ENCODE data around the gene MARF1. TPM values are rescaled to one million over a fixed set of nuclear protein-coding genes. Genes with fewer than 3 reads are reported as not detected.

Gene MARF1
- total RNA-seq, 1 experiment from 2014 or later, result 71.6 TPM

DNA sequence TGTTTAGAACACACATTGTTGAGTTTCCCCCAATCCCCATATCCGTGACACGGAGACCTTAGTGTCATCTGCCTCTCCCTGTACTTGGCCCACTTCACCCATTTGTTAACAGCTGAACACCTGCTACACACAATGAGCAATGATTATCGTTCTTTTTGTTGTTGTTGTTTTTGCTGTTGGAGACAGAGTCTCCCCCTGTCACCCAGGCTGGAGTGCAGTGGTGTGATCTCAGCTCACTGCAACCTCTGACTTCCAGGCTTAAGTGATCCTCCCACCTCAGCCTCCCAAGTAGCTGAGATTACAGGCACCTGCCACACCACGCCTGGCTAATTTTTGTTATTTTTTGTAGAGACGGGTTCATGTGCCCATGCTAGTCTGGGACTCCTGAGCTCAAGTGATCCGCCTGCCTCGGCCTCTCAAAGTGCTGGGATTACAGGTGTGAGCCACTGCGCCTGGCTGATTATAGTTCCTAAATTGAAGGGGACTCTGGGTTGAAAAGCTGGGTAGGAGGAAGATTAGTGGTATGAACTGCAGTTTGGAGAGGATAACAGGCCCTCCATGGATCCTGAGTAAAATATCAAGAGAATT is 28.7 kb upstream of the MARF1 start:
- POLR2A ChIA-PET (ENCODE audit: low non-redundant PET), result no interaction called here
- Histone ChIP-seq H3K4me1 (ENCODE audit: insufficient read depth, low read length, poor library complexity, severe bottlenecking) (peaks cover 19% of the 10 kb centered on the region), H3K9me3 (ENCODE audit: low read depth, low read length, poor library complexity, severe bottlenecking) (no peaks in the 10 kb centered on the region), H3K27me3 (replicated peaks; ENCODE audit: insufficient read depth, low read depth, low read length, poor library complexity) (no peaks in the 10 kb centered on the region), H3K36me3 (ENCODE audit: insufficient read depth, low read length, poor library complexity, severe bottlenecking) (peaks cover 38% of the 10 kb centered on the region), H3K4me3 (ENCODE audit: low read depth, low read length, poor library complexity, severe bottlenecking) (no peak overlapping the region), H3K27ac (ENCODE audit: low read depth, low read length, poor library complexity, severe bottlenecking) (peak overlapping the region; percentile 53)
- DNase-seq (ENCODE audit: low spot score), result no peak
- intact Hi-C loops (cut with micrococcal nuclease; ENCODE audit: unreplicated experiment), result no loop called here
- CTCF ChIA-PET, result interaction anchor here (0.5 kb wide), 1 partner anchor 835 kb away, joined by 5 read pairs; no protein-coding TSS in a partner anchor
- BruUV-seq (replicated peaks), result no TSS peak
- TF ChIP-seq CTCF (conservative IDR thresholded peaks at IDR 0.05; ENCODE audit: low read depth, low read length) (no peak), EZH2 (IDR thresholded peaks at IDR 0.05; ENCODE audit: borderline replicate concordance, low read depth, low read length, poor library complexity, severe bottlenecking) (no peak)

DNA sequence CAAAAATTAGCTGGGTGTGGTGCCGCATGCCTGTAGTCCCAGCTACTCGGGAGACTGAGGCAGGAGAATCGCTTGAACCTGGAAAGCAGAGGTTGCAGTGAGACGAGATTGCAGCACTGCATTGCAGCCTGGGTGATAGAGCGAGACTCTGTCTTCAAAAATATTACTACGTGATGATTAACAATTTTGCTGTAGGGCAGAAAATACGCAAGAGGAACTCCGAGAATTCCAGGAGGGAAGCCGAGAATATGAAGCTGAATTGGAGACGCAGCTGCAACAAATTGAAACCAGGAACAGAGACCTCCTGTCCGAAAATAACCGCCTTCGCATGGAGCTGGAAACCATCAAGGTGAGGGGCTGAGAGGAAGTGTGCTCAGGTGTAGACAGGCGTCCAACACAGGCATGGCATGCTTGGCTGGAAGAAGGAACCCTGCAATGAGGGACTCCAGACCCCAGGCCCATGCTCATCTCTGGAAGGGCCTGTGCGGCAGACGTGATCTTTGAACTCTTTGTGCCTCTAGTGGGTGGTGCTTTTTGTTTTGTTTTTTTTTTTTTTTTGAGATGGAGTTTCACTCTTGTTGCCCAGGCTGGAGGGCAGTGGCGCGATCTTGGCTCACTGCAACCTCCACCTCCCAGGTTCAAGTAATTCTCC is 24.3 kb upstream of the MARF1 start:
- ChIA-PET POLR2A (ENCODE audit: low non-redundant PET) (interaction anchor here (0.6 kb wide), 1 partner anchor 248 kb away, joined by 5 read pairs; no protein-coding TSS in a partner anchor), CTCF (no interaction called here)
- DNase-seq (ENCODE audit: low spot score), result no peak
- Histone ChIP-seq H3K27me3 (replicated peaks; ENCODE audit: insufficient read depth, low read depth, low read length, poor library complexity) (no peaks in the 10 kb centered on the region), H3K4me3 (ENCODE audit: low read depth, low read length, poor library complexity, severe bottlenecking) (no peak overlapping the region), H3K27ac (ENCODE audit: low read depth, low read length, poor library complexity, severe bottlenecking) (no peak overlapping the region), H3K36me3 (ENCODE audit: insufficient read depth, low read length, poor library complexity, severe bottlenecking) (peaks cover 51% of the 10 kb centered on the region), H3K4me1 (ENCODE audit: insufficient read depth, low read length, poor library complexity, severe bottlenecking) (peaks cover 6% of the 10 kb centered on the region), H3K9me3 (ENCODE audit: low read depth, low read length, poor library complexity, severe bottlenecking) (no peaks in the 10 kb centered on the region)
- TSS peak; percentile 17 for BruUV-seq (replicated peaks)
- intact Hi-C loops (cut with micrococcal nuclease; ENCODE audit: unreplicated experiment), result no loop called here
- TF ChIP-seq CTCF (conservative IDR thresholded peaks at IDR 0.05; ENCODE audit: low read depth, low read length) (no peak), EZH2 (IDR thresholded peaks at IDR 0.05; ENCODE audit: borderline replicate concordance, low read depth, low read length, poor library complexity, severe bottlenecking) (no peak)

GRCh38 chr16:15665107-15665506 is 22.2 kb upstream of the MARF1 start:
- Histone ChIP-seq H3K36me3 (ENCODE audit: insufficient read depth, low read length, poor library complexity, severe bottlenecking) (peaks cover 48% of the 10 kb centered on the region), H3K27me3 (replicated peaks; ENCODE audit: insufficient read depth, low read depth, low read length, poor library complexity) (no peaks in the 10 kb centered on the region), H3K27ac (ENCODE audit: low read depth, low read length, poor library complexity, severe bottlenecking) (no peak overlapping the region), H3K4me3 (ENCODE audit: low read depth, low read length, poor library complexity, severe bottlenecking) (no peak overlapping the region), H3K9me3 (ENCODE audit: low read depth, low read length, poor library complexity, severe bottlenecking) (no peaks in the 10 kb centered on the region), H3K4me1 (ENCODE audit: insufficient read depth, low read length, poor library complexity, severe bottlenecking) (no peaks in the 10 kb centered on the region)
- BruUV-seq (replicated peaks), result no TSS peak
- ChIA-PET POLR2A (ENCODE audit: low non-redundant PET) (interaction anchor here (0.7 kb wide), 1 partner anchor 26 kb away, joined by 7 read pairs; no protein-coding TSS in a partner anchor), CTCF (no interaction called here)
- intact Hi-C loops (cut with micrococcal nuclease; ENCODE audit: unreplicated experiment), result no loop called here
- TF ChIP-seq CTCF (conservative IDR thresholded peaks at IDR 0.05; ENCODE audit: low read depth, low read length) (no peak), EZH2 (IDR thresholded peaks at IDR 0.05; ENCODE audit: borderline replicate concordance, low read depth, low read length, poor library complexity, severe bottlenecking) (no peak)
- no peak for DNase-seq (ENCODE audit: low spot score)
